Stimulated activated CD8-positive, alpha-beta memory T cell treated with anti-CD3 and anti-CD28 coated beads, Interleukin-4, amount 100 ng/mL, for 4 hours (primary cell): ENCODE measurements around the gene ITGAV.

Experiments used
- DNase-seq, 2 donors: peaks; one replicate each; pipeline ENCODE4 v3.0.0-alpha.2; 2020; ENCODE audit warnings: low read depth in 2 of 2, low spot score in 1 of 2

The ITGAV gene

DNA sequence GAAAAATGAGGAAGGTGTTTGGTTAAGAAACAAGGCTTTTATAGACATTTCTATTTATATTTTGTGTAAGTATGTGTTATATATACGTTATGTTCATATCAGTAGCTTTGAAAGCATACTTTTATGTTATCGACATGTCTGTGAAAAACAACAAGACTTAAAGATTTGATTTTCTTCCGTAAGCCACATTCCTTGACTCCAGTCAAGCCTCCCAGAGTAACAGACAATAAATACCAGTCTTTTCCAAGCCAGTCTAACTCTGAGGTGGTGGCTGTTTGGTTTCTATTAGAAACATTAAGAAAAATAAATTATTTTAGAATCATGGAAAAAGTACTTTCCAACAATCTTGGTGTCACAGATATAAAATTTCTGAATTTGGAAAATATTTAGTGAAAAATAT is 16.3 kb upstream of the ITGAV start:
- DNase-seq: no peak

- DNase-seq: no peak
These were observed 14.6 kb upstream of the ITGAV start for GRCh38 chr2:186575302-186575701.

DNA sequence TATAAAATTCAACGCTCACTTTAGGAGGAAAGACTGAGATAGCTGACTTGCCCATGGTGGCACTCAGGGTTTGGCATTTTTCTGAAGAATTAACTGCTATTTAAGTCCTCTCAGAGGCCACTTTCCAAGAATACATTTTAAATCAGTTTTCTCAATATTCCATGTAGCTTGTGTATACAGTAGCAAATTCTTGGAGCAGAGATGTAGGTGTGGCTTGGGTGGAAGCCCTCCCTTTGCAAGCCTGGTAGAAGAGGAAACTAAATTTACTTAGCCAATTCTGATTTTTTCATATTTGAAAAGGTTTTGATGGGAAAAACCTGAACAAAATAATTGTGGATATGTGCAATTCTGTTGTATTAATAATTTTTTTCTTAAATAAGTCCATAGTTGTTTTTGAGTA is 14.0 kb upstream of the ITGAV start:
- DNase-seq: no peak

- no peak for DNase-seq
These were observed 13.2 kb upstream of the ITGAV start for GRCh38 chr2:186576614-186577013.

DNA sequence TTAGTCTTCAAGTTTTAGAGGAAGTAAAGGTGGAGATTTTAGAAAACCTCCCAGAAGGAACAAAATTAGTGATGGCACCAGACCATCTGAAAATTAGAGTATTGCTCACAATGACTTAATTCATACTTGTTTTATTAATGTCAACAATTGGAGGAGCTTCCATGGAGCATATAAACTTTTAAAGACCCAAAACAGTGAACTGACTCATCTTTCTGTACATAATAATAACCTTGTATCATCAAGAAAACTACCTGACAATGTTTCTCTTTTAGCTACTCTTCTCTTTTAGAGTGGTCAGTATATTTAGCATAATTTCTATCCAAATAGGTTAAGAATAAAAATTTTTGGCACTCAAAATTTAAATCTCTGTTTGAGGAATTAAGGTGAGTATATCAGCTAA is 7.2 kb upstream of the ITGAV start:
- DNase-seq: no peak

- no peak for DNase-seq
These were observed 5.8 kb upstream of the ITGAV start for GRCh38 chr2:186584053-186584452.

DNA sequence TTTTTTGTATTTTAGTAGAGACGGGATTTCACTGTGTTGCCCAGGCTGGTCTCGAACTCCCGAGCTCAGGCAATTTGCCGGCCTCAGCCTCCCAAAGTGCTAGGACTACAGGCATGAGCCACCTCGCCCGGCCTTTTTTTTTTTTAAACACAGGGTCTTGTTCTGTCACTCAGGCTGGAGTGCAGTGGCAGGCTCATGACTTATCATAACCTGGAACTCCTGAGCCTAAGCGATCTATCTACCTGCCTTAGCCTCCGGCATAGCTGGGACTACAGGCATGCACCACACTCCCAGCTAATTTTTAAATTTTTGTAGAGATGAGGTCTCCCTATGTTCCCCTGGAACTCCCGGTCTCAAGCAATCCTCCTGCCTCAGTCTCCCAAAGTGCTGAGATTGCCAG is 1.4 kb upstream of the ITGAV start:
- DNase-seq: no peak

GRCh38 chr2:186588940-186589611 is 780 bp upstream of the ITGAV start:
- no peak for DNase-seq

DNA sequence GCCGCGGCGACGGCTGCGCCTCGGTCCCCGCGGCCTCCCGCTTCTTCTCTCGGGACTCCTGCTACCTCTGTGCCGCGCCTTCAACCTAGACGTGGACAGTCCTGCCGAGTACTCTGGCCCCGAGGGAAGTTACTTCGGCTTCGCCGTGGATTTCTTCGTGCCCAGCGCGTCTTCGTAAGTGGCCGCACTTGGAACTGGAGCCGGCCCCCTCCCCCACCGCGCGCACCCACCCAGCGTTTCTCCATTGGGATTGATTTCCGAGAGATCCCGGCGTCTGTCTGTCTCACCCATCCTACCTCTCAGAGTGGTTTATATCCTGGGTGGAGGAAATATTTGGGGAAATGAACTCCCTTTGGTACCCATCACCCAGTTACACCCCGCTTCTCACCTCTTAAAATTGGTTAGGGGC is 498 bp downstream of the ITGAV start:
- DNase-seq: no peak

- no peak for DNase-seq
These were observed 1.1 kb downstream of the ITGAV start for GRCh38 chr2:186590759-186591505.

GRCh38 chr2:186591506-186591890 is 1.6 kb downstream of the ITGAV start:
- no peak for DNase-seq

DNA sequence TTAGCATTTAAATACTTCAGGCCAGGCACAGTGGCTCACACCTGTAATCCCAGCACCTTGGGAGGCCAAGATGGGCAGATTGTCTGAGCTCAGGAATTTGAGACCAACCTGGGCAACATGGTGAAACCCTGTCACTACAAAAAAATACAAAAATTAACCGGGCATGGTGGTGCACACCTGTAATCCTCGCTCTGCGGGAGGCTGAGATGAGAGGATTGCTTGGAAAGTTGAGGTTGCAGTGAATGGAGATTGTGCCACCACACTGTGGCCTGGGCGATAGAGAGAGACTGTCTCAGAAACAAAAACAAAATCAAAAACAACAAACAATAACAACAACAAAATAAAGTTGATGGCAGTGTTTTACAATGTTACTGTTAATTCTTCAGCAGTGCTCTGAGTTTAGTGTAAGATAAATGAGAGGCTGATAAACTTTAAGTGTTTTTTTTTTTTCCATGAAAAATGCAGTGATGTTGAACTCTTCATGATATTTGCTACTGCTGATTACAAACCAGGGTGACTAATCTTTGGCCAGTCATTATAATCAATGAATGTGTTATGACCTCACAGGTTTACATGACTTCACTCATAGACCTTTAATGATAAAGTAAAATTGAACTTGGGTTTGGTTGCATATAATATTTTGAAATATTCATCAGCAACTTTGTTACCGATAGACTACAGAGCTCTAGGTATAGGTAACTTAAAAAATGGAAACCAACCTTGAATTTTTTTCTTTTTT is 2.5 kb downstream of the ITGAV start:
- no peak for DNase-seq

DNA sequence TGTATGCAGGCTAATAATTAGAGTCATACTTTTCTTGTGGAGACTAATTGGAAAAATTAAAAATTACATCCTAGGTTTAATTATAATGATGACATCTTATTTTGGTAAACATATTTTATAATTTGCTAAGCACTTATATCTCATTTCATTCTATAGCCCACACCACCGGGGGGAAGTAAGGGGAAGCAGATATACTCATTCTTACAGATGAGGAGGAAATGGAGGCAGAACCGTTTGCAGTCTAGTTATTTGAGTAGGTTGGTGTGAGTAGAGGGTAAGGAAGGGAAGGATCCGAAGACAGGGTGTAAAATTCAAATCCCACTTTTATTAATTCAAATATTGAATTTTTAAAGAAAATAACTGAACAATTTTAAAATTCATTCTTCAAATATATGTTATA is 3.7 kb downstream of the ITGAV start:
- DNase-seq: no peak

DNA sequence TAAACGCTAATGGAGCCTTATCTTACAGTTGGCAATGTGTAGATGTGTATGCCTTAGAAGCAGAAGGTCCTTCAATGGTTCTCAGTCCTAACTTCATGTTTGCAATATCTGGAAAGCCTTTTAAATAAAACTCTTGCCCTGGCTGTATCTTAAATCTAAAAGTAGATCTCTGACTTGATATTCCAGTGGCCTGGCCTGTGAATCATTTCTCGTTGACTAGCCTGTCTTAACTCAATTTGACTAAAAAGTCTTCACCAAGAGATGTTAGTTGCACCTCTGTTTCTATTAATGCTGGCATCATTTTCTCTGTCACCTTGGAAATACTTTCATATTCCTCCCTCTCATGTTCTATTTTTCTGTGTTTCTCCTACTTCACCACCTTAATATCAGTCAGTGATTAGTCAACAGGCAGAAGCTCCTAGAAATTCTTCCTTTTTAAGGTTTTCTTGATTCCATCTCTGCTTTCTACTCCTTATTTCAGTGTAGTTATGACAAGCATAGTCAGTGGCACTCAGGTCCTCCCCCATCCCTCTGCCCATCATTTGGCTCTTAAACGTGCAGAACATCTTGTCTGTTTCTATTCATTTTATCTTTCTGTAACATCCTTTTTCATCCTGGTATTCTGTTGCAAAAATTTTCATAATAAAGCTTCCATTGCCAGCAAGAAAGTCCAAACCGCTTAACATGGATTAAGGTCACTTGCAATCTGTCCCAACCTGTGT is 4.3 kb downstream of the ITGAV start:
- no peak for DNase-seq

DNA sequence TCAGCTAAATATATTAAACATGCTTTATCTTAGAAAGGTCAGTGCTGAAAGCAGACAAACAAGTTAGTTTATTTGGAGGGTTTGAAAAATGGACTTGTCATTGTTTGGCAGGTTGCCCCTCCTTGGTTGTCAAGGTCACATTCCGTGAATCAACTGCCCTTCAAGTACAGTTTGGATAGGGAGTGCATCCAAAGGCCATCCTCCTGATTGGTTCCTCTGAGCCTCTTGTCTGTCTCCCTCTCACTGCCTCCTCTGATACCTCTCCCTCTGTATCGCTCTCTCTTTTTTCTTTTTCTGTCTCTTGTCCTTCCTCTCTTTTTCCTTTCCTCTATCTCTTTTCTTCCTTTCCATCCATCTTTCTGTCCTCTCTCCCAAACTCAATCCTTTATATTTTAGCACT is 5.4 kb downstream of the ITGAV start:
- DNase-seq: no peak

GRCh38 chr2:186599186-186599778 is 9.4 kb downstream of the ITGAV start:
- DNase-seq: no peak

DNA sequence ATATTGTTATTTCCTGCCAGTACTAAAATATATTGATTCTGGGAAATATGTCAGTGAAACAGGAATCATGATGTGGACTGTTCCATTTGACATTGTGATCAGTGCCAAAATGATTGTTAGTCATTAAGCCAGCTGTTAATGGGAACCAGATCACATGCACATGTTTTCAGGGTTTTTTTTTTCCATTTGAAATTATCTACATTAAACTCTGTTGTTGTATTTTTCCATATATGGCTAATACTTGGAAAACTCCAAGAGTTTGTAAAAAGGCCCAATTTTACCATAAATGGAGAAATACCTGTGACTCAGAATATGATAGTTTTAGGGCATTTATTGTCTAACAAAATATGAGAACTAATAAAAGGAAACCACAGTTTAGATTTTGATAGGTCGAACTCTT is 13.4 kb downstream of the ITGAV start:
- DNase-seq: no peak

DNA sequence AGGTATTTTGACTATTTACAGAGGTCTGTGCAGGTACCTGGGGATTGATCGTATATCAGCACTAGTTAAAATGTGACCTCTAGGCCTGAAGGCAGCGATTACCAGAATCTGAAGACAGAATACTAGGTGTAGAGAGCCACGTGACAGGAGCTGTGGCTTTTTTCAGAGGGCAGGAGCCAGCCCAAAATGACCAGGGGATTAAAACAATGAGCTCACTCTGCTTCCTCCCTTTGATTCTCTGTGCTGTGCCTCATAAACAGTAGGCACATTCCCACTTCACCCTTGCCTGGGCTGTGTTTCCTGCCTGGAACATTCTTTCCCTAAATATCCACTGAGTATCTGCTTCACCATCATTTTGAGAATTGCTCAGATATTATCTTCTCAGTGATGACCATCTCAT is 15.2 kb downstream of the ITGAV start:
- DNase-seq: no peak

DNA sequence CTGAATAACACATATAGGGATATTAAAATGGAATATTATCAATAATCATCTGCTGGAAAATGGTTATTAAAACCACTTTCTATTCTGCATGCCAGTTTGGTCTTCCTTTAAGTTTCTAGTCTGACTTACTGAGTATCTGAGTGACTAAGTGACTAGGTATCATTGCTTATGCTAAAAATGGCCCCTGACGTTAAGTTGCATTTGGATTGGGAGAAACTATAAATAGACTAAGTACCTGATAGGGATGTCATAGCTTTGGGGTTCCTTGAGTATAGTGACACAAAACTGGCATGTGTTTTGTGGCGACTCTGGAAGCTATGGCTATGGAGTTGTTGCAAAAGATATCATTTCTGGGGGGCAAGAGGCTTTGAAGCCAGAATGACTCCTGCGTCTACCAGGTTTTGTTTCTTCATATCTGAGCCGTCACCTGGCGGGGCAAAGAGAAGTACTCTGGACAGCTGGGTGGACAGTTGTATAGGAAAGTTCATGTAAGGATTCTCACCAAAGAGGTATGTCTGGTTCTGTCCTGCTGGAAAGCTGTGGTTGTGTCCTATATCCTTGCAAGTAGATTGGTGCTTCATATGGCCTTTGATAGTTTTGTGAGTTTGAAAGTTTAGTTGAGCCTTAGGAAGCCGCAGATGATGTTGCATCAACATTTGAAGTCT is 17.9 kb downstream of the ITGAV start:
- no peak for DNase-seq

DNA sequence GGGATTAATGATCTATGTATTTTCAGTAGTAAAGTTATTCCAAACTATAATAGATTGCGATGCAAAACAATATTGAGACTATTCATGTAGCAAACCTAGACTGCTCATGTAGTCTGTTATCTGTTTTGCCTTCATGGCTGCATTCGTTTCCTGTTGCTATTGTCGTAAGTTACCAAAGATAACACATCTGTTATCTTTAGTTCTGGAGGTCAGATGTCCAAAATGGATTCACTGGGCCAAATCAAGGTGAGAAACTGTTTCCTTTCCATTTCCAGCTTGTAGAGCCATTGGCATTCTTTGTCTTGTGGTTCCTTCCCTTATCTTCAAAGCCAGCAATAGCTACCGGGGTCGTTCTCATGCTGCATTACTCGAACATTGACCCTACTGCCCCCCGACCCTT is 20.9 kb downstream of the ITGAV start:
- no peak for DNase-seq

- no peak for DNase-seq
These were observed 21.7 kb downstream of the ITGAV start for GRCh38 chr2:186611526-186611925.
